Gastrocnemius medialis (tissue), 4 donors: ENCODE results near the gene KEAP1. TPM values are rescaled to one million over a fixed set of nuclear protein-coding genes. Genes with fewer than 3 reads are reported as not detected.

Source experiments
- ATAC-seq, 2 donors: fragments of 150-250 bp; one replicate each; pipeline ENCODE4 v1.9.1; 2016
- DNase-seq, 2 donors: peaks; one replicate each; pipeline ENCODE4 v3.0.0-alpha.2; 2019
- H3K27ac ChIP-seq, 4 donors: fragments of 200-600 bp; sonication (generic); 1 replicate in 1 of 4; 2 replicates in 3 of 4; pipeline ENCODE4 v1.5.1; 2016 to 2018; ENCODE audit warnings: mild to moderate bottlenecking in 2 of 4, moderate library complexity in 1 of 4
- H3K27me3 ChIP-seq, 3 donors: fragments of 200-600 bp; sonication (generic) in 2 of 3; 1 replicate in 1 of 3; 2 replicates in 2 of 3; pipeline versions ENCODE4 v1.5.1 to v1.6.0; 2016 to 2019; ENCODE audit warnings: mild to moderate bottlenecking in 1 of 3, moderate library complexity in 1 of 3
- H3K36me3 ChIP-seq, 2 donors: fragments of 200-600 bp; sonication (generic) in 1 of 2; one replicate each; pipeline ENCODE4 v1.5.1; 2017 to 2018
- H3K4me1 ChIP-seq, 2 donors: fragments of 200-600 bp; sonication (generic) in 1 of 2; one replicate each; pipeline ENCODE4 v1.5.1; 2016 to 2017; ENCODE audit warnings: mild to moderate bottlenecking in 2 of 2
- H3K4me3 ChIP-seq, 4 donors: fragments of 200-600 bp; sonication (generic) in 3 of 4; 1 replicate in 1 of 4; 2 replicates in 3 of 4; pipeline ENCODE4 v1.5.1; 2016 to 2019; ENCODE audit warnings: mild to moderate bottlenecking in 2 of 4
- H3K9me3 ChIP-seq, 3 donors: fragments of 200-600 bp; sonication (generic) in 2 of 3; 1 replicate in 1 of 3; 2 replicates in 2 of 3; pipeline ENCODE4 v1.5.1; 2016 to 2019
- CTCF ChIP-seq, 5 experiments: fragments of 450-650 bp in 3 of 5; fragments of 200-600 bp in 2 of 5; sonication (generic) in 2 of 5; IDR thresholded peaks in 4 of 5; conservative IDR thresholded peaks in 1 of 5; 1 replicate in 4 of 5; 2 replicates in 1 of 5; pipeline ENCODE4 v1.5.1; 2016 to 2019; ENCODE audit warnings: antibody characterized with exemption in 5 of 5, mild to moderate bottlenecking in 3 of 5, moderate library complexity in 3 of 5
- POLR2A ChIP-seq, 2 donors: fragments of 450-650 bp; IDR thresholded peaks; one replicate each; pipeline ENCODE4 v1.6.1; 2017; ENCODE audit warnings: antibody characterized with exemption in 2 of 2, mild to moderate bottlenecking in 2 of 2, moderate library complexity in 2 of 2
- in situ Hi-C, 4 donors: fragments of 200-750 bp; cut with MboI; loops; one replicate each; pipeline versions ENCODE4 v1.15.0 to v1.8.0; 2017; ENCODE audit warnings: low sequenced_read_pairs in 4 of 4
- intact Hi-C: fragments of 100-400 bp; cut with DNase I; formaldehyde crosslinking; loops from one replicate; pipeline ENCODE4 v1.15.1; 2023; ENCODE audit warnings: low total_unique reads
- total RNA-seq, 4 donors: library from RNA; depleted of rRNA; stranded (reverse); fragments of >200 nt; gene quantifications; one replicate each; pipeline versions ENCODE4 v1.1.0 to v1.2.3, GENCODE V29; 2016

The KEAP1 gene
- total RNA-seq, 4 donors from 2014 or later = 189 to 336 (median 228) TPM

DNA sequence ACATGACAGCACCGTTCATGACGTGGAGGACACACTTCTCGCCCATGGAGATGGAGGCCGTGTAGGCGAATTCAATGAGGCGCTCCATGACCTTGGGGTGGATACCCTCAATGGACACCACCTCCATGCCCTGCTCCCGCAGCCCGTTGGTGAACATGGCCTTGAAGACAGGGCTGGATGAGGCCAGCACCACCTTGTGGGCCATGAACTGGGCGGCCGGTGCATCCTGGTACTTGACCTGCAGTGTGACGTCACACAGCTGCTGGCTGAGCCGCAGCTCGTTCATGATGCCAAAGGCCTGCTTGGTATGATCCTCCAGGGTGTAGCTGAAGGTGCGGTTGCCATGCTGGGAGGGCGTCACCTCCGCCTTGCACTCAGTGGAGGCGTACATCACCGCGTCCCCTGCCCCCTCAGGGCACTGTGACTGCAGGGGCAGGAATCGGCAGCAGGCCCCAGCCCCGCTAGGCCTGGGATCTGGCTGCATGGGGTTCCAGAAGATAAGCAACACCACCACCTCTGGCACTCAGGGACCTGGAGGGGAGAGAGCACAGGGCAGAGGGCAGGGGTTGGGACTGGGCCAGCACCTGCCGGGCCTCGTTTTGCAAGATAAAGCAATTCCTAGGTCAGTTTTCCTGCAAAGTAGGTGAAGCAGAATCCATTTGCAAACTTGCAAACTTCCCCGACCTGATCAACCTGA lies 3.5 kb downstream of the KEAP1 start:
- Histone ChIP-seq H3K4me3 (no peak overlapping the region), H3K9me3 (no peaks in the 10 kb centered on the region), H3K27me3 (no peaks in the 10 kb centered on the region), H3K27ac (peak overlapping the region in 2 of 4 donors; percentile 67 to 100), H3K36me3 (peaks cover 0 to 40% of the 10 kb centered on the region in 2 donors), H3K4me1 (peaks cover 30 to 57% of the 10 kb centered on the region in 2 donors)
- intact Hi-C loops = loop anchor here (5.0 kb wide), 1 partner anchor 97 kb away; the partner anchor contains the start of gene CDC37
- DNase-seq = no peak
- TF ChIP-seq CTCF (IDR thresholded peaks at IDR 0.05 in 4 of 5, conservative IDR thresholded peaks at IDR 0.05 in 1 of 5) (no peak), POLR2A (IDR thresholded peaks at IDR 0.05) (no peak)
- ATAC-seq = no peak
- in situ Hi-C loops = loop anchor here in 1 of 4 donors (10.0 kb wide), 1 partner anchor 65 kb away; the partner anchor contains the start of genes CDKN2D and KRI1

- Histone ChIP-seq H3K36me3 (peaks cover 0 to 54% of the 10 kb centered on the region in 2 donors), H3K9me3 (no peaks in the 10 kb centered on the region), H3K4me1 (peaks cover 33 to 57% of the 10 kb centered on the region in 2 donors), H3K4me3 (no peak overlapping the region), H3K27ac (peak overlapping the region in 3 of 4 donors; percentile 20 to 100 (median 67)), H3K27me3 (no peaks in the 10 kb centered on the region)
- TF ChIP-seq POLR2A (IDR thresholded peaks at IDR 0.05) (no peak), CTCF (IDR thresholded peaks at IDR 0.05 in 4 of 5, conservative IDR thresholded peaks at IDR 0.05 in 1 of 5) (no peak)
- no peak for DNase-seq
- in situ Hi-C loops (no loop called here), intact Hi-C loops (no loop called here)
- no peak for ATAC-seq
These were observed 5.8 kb downstream of the KEAP1 start for GRCh38 chr19:10497371-10497770.

DNA sequence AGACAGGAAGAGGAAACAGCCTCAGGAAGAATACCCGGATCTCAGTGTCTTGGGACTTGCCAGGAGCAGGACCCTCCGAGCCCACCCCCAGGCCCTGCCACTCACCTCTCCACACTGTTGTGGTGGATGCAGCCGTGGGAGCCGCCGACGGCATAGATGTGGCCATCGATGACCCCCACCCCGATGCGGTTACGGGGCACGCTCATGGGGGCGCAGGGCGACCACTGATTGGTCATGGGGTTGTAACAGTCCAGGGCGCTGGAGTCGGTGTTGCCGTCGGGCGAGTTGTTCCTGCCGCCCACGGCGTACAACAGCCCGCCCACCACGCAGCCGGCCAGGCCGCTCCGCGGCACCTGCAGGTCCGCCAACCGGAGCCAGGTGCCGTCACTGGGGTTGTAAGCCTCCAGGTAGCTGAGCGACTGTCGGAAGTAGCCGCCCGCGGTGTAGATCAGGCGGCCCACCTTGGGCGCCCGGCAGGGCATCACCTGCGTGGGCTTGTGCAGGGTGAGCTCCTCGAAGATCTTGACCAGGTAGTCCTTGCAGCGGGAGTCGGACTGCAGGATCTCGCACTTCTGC lies 11.6 kb downstream of the KEAP1 start:
- in situ Hi-C loops = no loop called here
- no peak for ATAC-seq
- TF ChIP-seq CTCF (IDR thresholded peaks at IDR 0.05 in 4 of 5, conservative IDR thresholded peaks at IDR 0.05 in 1 of 5) (no peak), POLR2A (IDR thresholded peaks at IDR 0.05) (no peak)
- peak overlapping the region in 1 of 4 donors; percentile 31 for H3K27ac ChIP-seq
- H3K9me3 ChIP-seq = no peaks in the 10 kb centered on the region
- no peak for DNase-seq
- peaks cover 8 to 20% of the 10 kb centered on the region in 2 donors for H3K4me1 ChIP-seq
- peaks cover 4 to 85% of the 10 kb centered on the region in 2 donors for H3K36me3 ChIP-seq
- intact Hi-C loops = no loop called here
- H3K27me3 ChIP-seq = no peaks in the 10 kb centered on the region
- no peak overlapping the region for H3K4me3 ChIP-seq

- ATAC-seq (no peak), DNase-seq (no peak)
- in situ Hi-C loops = loop anchor here in 1 of 4 donors (10.0 kb wide), 1 partner anchor 58 kb away; the partner anchor contains the start of gene ATG4D
- H3K4me1 ChIP-seq = peaks cover 5 to 10% of the 10 kb centered on the region in 2 donors
- intact Hi-C loops = no loop called here
- H3K27ac ChIP-seq = peak overlapping the region in 1 of 4 donors; percentile 27
- H3K4me3 ChIP-seq = no peak overlapping the region
- peaks cover 2 to 74% of the 10 kb centered on the region in 2 donors for H3K36me3 ChIP-seq
- no peaks in the 10 kb centered on the region for H3K27me3 ChIP-seq
- TF ChIP-seq CTCF (IDR thresholded peaks at IDR 0.05 in 4 of 5, conservative IDR thresholded peaks at IDR 0.05 in 1 of 5) (no peak), POLR2A (IDR thresholded peaks at IDR 0.05) (no peak)
- H3K9me3 ChIP-seq = no peaks in the 10 kb centered on the region
These were observed 16.6 kb downstream of the KEAP1 start for GRCh38 chr19:10486551-10486950.
